Ovary (tissue), 9 donors: ENCODE measurements around the gene MAGEA9. TPM values are rescaled to one million over a fixed set of nuclear protein-coding genes. Genes with fewer than 3 reads are reported as not detected.
"Not testable (repeated sequence)": the region's sequence is repeated elsewhere in the genome, so short reads cannot be mapped to it uniquely, and the experiment has no call there.

Experiments
- DNase-seq, 5 donors: peaks; one replicate each; pipeline ENCODE4 v3.0.0-alpha.2; 2019 to 2020
- H3K27ac ChIP-seq, 2 donors: fragments of 200-600 bp; one replicate each; pipeline versions ENCODE4 v1.5.1 to v1.8.0; 2019 to 2022
- H3K27me3 ChIP-seq: fragments of 200-600 bp; one replicate; pipeline ENCODE4 v1.8.0; 2022
- H3K36me3 ChIP-seq: fragments of 200-600 bp; sonication (generic); one replicate; pipeline ENCODE4 v1.5.1; 2019
- H3K4me1 ChIP-seq: one replicate; pipeline ENCODE4 v1.8.1; 2013; ENCODE audit warnings: mild to moderate bottlenecking, moderate library complexity; ENCODE audit not compliant: insufficient read depth
- H3K4me3 ChIP-seq: fragments of 200-600 bp; sonication (generic); one replicate; pipeline ENCODE4 v1.5.1; 2017
- H3K9me3 ChIP-seq, 2 donors: fragments of 200-600 bp in 1 of 2; sonication (generic) in 1 of 2; one replicate each; pipeline versions ENCODE4 v1.5.1 to v1.8.1; 2013 to 2019; ENCODE audit warnings: mild to moderate bottlenecking in 1 of 2, moderate library complexity in 1 of 2
- EP300 ChIP-seq: sonication (generic); formaldehyde crosslinking; IDR thresholded peaks from one replicate; pipeline ENCODE4 v1.6.1; 2017; ENCODE audit warnings: antibody characterized with exemption
- POLR2A ChIP-seq: fragments of 450-650 bp; IDR thresholded peaks from one replicate; pipeline ENCODE4 v1.6.1; 2017; ENCODE audit warnings: antibody characterized with exemption, mild to moderate bottlenecking, moderate library complexity
- WGBS, 3 donors: extraction: QIAGEN DNeasy Blood & Tissue Kit in 1 of 3; methylation state at CpG; one replicate each; pipeline versions ENCODE4 v1.1.5 to v1.1.7; 2013 to 2017; 5-methylcytosine and 5-hydroxymethylcytosine counted together
- intact Hi-C, 4 donors: fragments of 100-400 bp; cut with DNase I; formaldehyde crosslinking; loops; one replicate each; pipeline versions ENCODE4 v1.11.0 to v1.15.1; 2022 to 2023
- polyA plus RNA-seq, 2 donors: library from polyadenylated mRNA; stranded (reverse); fragments of 200-250 nt in 1 of 2; fragments of 350-450 nt in 1 of 2; fragmentation: Illumina TruSeq in 1 of 2; extraction: RNeasy Lipid Tissue Mini Kit (QIAGEN cat#74804) in 1 of 2; gene quantifications; one replicate each; pipeline ENCODE4 v1.2.3, GENCODE V29; 2013 to 2014
- total RNA-seq, 7 donors: library from RNA; depleted of rRNA in 2 of 7; stranded (reverse); fragments of >200 nt in 2 of 7; fragmentation: NEBNext Ultra II Directional in 3 of 7; extraction: Animal tissue kit (Norgen Biotek cat#: 25700) in 3 of 7; gene quantifications; one replicate each; pipeline versions ENCODE4 v1.1.0 to v1.2.4, GENCODE V29; 2016 to 2023
- TF ChIP-seq, protein P1 (sequence below), 3 donors: fragments of 450-650 bp in 2 of 3; fragments of 200-600 bp in 1 of 3; IDR thresholded peaks; one replicate each; pipeline versions ENCODE4 v1.5.1 to v1.8.0; 2016 to 2022; ENCODE audit warnings: antibody characterized with exemption in 3 of 3, mild to moderate bottlenecking in 1 of 3
- donor health status: DM: no; HTN: no; CAD: no; lungs with moderate emphysema.
- donor health status: DM: no; HTN: no; CAD: no.
- donor health status: Bipolar disorder and iron deficiency.
- donor health status: DM: yes; HTN: yes; CAD: no.
- donor health status: DM: no; HTN: no; CAD: no.
- donor health status: DM: yes; HTN: yes; CAD: no.

Gene MAGEA9
- total and polyA plus RNA-seq, 9 donors: not detected

DNA sequence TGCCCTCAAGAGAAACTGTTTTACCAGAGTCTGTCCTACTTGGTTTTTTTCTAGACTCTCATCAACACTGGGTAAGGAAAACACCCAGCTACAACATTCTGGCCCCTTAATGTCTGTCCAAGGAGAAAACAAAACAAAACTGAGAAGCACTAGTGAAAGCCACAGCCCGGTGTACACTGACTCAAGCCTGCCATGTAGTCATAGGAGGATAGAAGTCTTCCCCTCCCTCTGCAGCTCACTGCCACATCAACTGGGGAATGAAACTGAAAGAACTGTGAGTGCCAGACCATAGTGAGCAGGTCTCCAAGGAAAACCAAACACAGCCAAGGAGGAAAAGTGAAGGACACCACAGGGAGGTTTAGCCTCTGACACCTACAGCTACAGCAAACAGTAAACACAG is 13.8 kb downstream of the MAGEA9 start:
- intact Hi-C loops, H3K4me1 ChIP-seq, H3K4me3 ChIP-seq, H3K27ac ChIP-seq, DNase-seq, H3K27me3 ChIP-seq, H3K36me3 ChIP-seq, H3K9me3 ChIP-seq: not testable (repeated sequence)
- no CpG with 5 or more reads among the region's 1 CpG for WGBS, 3 donors

DNA sequence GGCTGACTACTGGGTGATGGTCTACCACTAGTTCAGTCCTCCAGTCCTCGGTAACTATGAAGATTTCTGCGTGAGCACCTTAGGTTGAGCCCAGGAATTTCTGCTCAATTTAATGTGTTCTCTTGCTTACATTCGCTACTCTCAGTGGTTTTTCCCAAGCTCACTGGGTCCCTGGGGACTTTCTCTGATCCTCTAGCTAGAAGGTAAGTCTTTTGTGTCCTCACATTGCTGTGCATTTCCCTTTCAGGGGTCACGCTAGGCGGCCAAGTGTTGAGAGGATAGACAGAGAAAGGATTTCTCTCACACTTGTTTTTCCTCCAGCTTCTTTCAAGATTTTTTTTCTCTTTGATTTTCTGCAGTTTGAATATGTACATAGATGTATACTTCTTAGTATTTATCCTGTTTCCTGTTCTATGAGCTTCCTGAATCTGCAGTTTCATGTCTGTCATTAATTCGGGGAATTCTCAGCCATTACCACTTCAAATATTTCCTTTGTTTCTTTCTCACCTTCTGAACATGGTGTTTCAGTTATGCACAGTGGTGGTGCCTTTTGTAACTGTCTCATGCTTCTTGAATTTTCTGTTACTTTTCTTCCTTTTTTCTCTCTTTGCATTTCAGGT is 17.5 kb downstream of the MAGEA9 start:
- 75 to 78% (median 76%) methylated on average over 6 of the region's 6 CpGs for WGBS, 3 donors
- no peak overlapping the region for H3K27ac ChIP-seq
- DNase-seq: no peak
- intact Hi-C loops: no loop called here
- H3K36me3 ChIP-seq: no peaks in the 10 kb centered on the region
- TF ChIP-seq POLR2A: no peak
- no peak for TF ChIP-seq EP300
- TF ChIP-seq, protein P1, sequence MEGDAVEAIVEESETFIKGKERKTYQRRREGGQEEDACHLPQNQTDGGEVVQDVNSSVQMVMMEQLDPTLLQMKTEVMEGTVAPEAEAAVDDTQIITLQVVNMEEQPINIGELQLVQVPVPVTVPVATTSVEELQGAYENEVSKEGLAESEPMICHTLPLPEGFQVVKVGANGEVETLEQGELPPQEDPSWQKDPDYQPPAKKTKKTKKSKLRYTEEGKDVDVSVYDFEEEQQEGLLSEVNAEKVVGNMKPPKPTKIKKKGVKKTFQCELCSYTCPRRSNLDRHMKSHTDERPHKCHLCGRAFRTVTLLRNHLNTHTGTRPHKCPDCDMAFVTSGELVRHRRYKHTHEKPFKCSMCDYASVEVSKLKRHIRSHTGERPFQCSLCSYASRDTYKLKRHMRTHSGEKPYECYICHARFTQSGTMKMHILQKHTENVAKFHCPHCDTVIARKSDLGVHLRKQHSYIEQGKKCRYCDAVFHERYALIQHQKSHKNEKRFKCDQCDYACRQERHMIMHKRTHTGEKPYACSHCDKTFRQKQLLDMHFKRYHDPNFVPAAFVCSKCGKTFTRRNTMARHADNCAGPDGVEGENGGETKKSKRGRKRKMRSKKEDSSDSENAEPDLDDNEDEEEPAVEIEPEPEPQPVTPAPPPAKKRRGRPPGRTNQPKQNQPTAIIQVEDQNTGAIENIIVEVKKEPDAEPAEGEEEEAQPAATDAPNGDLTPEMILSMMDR (IDR thresholded peaks at IDR 0.05): no peak
- no peaks in the 10 kb centered on the region for H3K9me3 ChIP-seq
- no peaks in the 10 kb centered on the region for H3K4me1 ChIP-seq
- H3K27me3 ChIP-seq: no peaks in the 10 kb centered on the region
- H3K4me3 ChIP-seq: no peak overlapping the region

DNA sequence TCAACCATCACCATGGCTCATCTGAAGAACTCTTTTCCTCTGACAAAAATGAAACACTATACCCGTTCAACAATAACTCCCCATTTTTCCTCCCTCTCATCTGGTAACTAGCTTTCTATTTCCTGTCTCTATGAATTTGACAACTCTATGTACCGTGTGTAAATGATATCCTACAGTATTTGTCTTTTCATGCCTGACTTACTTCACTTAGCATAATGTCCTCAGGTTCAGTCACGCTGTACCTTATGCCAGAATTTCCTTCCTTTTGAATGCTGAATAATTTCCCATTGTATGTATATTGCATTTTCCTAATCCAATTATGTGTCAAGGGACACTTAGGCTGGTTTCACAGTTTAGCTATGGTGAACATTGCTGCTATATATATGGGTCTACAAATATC is 18.2 kb downstream of the MAGEA9 start:
- Histone ChIP-seq H3K27me3 (no peaks in the 10 kb centered on the region), H3K36me3 (no peaks in the 10 kb centered on the region), H3K4me1 (no peaks in the 10 kb centered on the region), H3K4me3 (no peak overlapping the region), H3K27ac (no peak overlapping the region), H3K9me3 (no peaks in the 10 kb centered on the region)
- TF ChIP-seq EP300: no peak
- TF ChIP-seq, protein P1 (IDR thresholded peaks at IDR 0.05): no peak
- no peak for TF ChIP-seq POLR2A
- intact Hi-C loops: no loop called here
- no peak for DNase-seq
- WGBS, 3 donors: 68 to 72% (median 71%) methylated on average over 3 of the region's 3 CpGs

DNA sequence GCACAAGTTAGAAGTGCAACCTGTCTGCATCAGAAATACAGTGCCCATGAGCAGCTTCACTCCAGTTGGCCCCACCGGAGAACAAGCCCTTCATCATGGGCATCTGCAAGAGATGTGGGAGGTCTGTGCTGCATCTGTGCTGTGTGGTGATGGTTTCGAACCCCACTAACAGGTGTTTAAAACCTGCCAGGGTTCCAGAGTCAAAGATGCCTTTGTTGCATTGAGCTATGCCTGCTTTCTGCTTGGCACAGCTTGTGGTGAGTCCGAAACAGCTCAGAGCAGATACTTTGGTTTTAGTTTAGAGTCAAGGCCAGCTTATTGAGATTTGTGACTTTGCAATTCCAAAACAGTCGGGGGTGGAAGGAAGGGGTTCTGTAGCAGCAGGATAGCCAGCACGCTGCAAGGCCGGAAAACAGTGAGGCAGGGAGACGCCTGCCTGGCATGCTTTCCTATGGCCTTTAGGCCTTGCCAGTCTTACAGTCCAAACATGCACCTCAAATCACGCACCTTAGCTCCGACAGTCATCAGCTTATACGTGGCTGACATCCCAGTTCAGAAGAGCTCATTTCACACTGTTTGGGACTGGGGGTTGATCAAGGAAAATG is 21.8 kb downstream of the MAGEA9 start:
- H3K36me3 ChIP-seq: no peaks in the 10 kb centered on the region

DNA sequence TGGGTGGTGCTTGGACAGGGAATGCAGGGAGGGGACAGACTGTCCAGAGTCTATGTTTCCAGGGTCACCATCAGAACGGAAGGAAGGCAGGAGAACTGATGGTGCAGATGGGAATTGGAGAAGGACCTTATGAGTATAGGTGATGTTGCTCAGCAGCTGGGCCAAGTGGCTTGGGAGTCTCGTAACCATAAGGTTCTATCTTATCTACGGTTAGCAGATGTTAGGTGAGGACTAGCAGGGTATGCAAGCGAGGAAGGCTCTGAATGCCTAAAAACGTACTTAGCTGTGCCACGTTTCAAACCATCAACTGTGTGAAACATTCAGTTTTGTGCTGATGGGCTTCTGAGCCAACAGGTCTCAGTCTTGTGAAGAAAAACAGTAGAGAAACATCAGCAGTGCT is 22.4 kb downstream of the MAGEA9 start:
- H3K4me1 ChIP-seq: no peaks in the 10 kb centered on the region
- TF ChIP-seq EP300 (no peak), POLR2A (no peak)
- TF ChIP-seq, protein P1 (IDR thresholded peaks at IDR 0.05): no peak
- no peak for DNase-seq
- H3K27me3 ChIP-seq: no peaks in the 10 kb centered on the region
- H3K36me3 ChIP-seq: no peaks in the 10 kb centered on the region
- 52 to 64% (median 59%) methylated on average over 6 of the region's 6 CpGs for WGBS, 3 donors
- H3K27ac ChIP-seq: no peak overlapping the region
- no peak overlapping the region for H3K4me3 ChIP-seq
- H3K9me3 ChIP-seq: no peaks in the 10 kb centered on the region
- intact Hi-C loops: no loop called here

More for the DNA sequence above, 21.8 kb downstream of the MAGEA9 start:
- Histone ChIP-seq H3K9me3 (no peaks in the 10 kb centered on the region), H3K4me3 (no peak overlapping the region), H3K27me3 (no peaks in the 10 kb centered on the region), H3K4me1 (no peaks in the 10 kb centered on the region), H3K27ac (no peak overlapping the region)
- WGBS, 3 donors: 43 to 65% (median 47%) methylated on average over 10 of the region's 10 CpGs
- DNase-seq: no peak
- TF ChIP-seq POLR2A (no peak), EP300 (no peak)
- TF ChIP-seq, protein P1 (IDR thresholded peaks at IDR 0.05): no peak
- intact Hi-C loops: no loop called here
